Endothelial cell of umbilical vein (primary cell): Measurements from ENCODE around the gene ATAD1.

Source experiments
- EZH2 ChIP-seq: IDR thresholded peaks from 2 replicates; pipeline ENCODE4 v1.6.1; 2012; ENCODE audit warnings: borderline replicate concordance, low read depth, mild to moderate bottlenecking, moderate library complexity, low read length, inconsistent platforms; ENCODE audit not compliant: severe bottlenecking
- FOS ChIP-seq: IDR thresholded peaks from 2 replicates; pipeline ENCODE4 v1.6.1; 2011; ENCODE audit warnings: mild to moderate bottlenecking, low read length, moderate library complexity, borderline replicate concordance; ENCODE audit not compliant: insufficient read depth
- GATA2 ChIP-seq: IDR thresholded peaks from 2 replicates; pipeline ENCODE4 v1.7.0; 2011; ENCODE audit warnings: low read depth, mild to moderate bottlenecking, moderate library complexity, mixed read lengths, low read length; ENCODE audit not compliant: insufficient read length, insufficient read depth
- JUN ChIP-seq: IDR thresholded peaks from 2 replicates; pipeline ENCODE4 v1.6.1; 2011; ENCODE audit warnings: borderline replicate concordance, low read depth; ENCODE audit not compliant: insufficient read length, insufficient read depth
- MAX ChIP-seq: IDR thresholded peaks from 2 replicates; pipeline ENCODE4 v1.6.1; 2011; ENCODE audit not compliant: insufficient read depth, insufficient read length
- MYC ChIP-seq: IDR thresholded peaks from one replicate; pipeline ENCODE4 v1.6.1; 2011; ENCODE audit warnings: mild to moderate bottlenecking, low read depth, low read length
- POLR2A ChIP-seq: IDR thresholded peaks from 2 replicates; pipeline ENCODE4 v1.6.1; 2012; ENCODE audit warnings: low read depth, mild to moderate bottlenecking, control low read depth, low read length
- POLR2AphosphoS5 ChIP-seq: IDR thresholded peaks from 2 replicates; pipeline ENCODE4 v1.6.1; 2012; ENCODE audit warnings: low read depth, mild to moderate bottlenecking, control low read depth, low read length, moderate library complexity; ENCODE audit not compliant: insufficient read depth
- TF ChIP-seq, protein P1 (sequence below), 2 donors: IDR thresholded peaks; 1 replicate in 1 of 2; 2 replicates in 1 of 2; pipeline ENCODE4 v1.5.1; 2011; ENCODE audit warnings: low read length in 2 of 2, mild to moderate bottlenecking in 2 of 2, moderate library complexity in 2 of 2, control low read depth in 1 of 2, inconsistent platforms in 1 of 2, low read depth in 1 of 2; ENCODE audit not compliant: insufficient read depth in 1 of 2; ENCODE audit errors: extremely low read depth in 1 of 2

GRCh38 chr10:87753995-87754866 lies 63.8 kb downstream of the ATAD1 start:
- TF ChIP-seq, protein P1, sequence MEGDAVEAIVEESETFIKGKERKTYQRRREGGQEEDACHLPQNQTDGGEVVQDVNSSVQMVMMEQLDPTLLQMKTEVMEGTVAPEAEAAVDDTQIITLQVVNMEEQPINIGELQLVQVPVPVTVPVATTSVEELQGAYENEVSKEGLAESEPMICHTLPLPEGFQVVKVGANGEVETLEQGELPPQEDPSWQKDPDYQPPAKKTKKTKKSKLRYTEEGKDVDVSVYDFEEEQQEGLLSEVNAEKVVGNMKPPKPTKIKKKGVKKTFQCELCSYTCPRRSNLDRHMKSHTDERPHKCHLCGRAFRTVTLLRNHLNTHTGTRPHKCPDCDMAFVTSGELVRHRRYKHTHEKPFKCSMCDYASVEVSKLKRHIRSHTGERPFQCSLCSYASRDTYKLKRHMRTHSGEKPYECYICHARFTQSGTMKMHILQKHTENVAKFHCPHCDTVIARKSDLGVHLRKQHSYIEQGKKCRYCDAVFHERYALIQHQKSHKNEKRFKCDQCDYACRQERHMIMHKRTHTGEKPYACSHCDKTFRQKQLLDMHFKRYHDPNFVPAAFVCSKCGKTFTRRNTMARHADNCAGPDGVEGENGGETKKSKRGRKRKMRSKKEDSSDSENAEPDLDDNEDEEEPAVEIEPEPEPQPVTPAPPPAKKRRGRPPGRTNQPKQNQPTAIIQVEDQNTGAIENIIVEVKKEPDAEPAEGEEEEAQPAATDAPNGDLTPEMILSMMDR (IDR thresholded peaks at IDR 0.05; ENCODE audit: extremely low read depth in 1 of 2, insufficient read depth in 1 of 2, low read depth in 1 of 2, low read length in 2 of 2), result no peak
- TF ChIP-seq POLR2A (no peak), POLR2AphosphoS5 (no peak), EZH2 (no peak), JUN (no peak), MAX (no peak), FOS (no peak), MYC (no peak), GATA2 (no peak)
